Vagina (tissue), 2 donors: ENCODE results near the gene IHH.

Source experiments
- CTCF ChIP-seq, 3 experiments: fragments of 450-650 bp in 2 of 3; fragments of 200-600 bp in 1 of 3; sonication (generic) in 1 of 3; IDR thresholded peaks; one replicate each; pipeline ENCODE4 v1.5.1; 2017 to 2019; ENCODE audit warnings: antibody characterized with exemption in 3 of 3, mild to moderate bottlenecking in 2 of 3, moderate library complexity in 2 of 3
- POLR2A ChIP-seq, 2 donors: fragments of 450-650 bp; IDR thresholded peaks; one replicate each; pipeline ENCODE4 v1.6.1; 2017; ENCODE audit warnings: antibody characterized with exemption in 2 of 2, mild to moderate bottlenecking in 2 of 2, moderate library complexity in 2 of 2
- POLR2AphosphoS5 ChIP-seq, 2 donors: sonication (generic); formaldehyde crosslinking; IDR thresholded peaks; one replicate each; pipeline ENCODE4 v1.9.0; 2017; ENCODE audit warnings: antibody characterized with exemption in 2 of 2, mild to moderate bottlenecking in 2 of 2, low read depth in 1 of 2; ENCODE audit not compliant: insufficient read depth in 1 of 2

DNA sequence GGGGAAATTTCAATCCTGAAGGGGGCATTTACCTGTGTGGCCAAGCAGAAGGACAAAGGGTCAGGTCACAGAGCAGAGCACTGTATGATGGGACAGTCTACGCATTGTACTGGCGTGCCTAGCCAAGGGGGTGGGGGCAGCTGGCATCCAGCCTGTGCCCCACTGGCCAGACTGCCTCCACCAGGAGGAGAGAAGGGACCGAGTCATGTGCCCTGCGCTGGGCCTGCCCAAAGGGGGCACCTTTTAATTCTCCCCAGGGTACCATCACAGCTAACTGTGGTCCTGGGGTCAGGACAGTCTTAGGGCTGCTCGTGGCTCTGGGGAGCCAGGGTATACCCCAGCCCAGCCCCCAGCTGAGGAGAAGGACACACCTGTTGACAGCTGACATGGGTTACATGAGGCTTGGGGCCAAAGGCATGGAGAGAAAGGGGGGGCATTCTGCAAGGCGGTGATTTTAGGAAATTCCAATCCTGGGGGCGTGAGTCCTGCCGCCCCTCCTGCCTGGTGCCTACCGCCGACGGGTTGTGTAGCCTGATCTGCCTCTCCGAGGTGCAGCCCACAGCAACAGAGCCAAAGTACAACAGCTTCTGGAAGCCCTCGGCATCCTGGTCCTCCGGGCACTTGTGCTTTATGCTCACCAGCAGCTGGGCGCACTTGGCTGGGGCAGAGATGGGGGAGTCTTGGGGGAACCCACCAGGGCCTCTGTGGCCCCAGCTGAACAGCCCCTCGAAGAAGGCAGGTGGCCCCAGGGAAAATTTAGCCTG is 30.4 kb downstream of the IHH start:
- TF ChIP-seq CTCF (IDR thresholded peaks at IDR 0.05) (no peak), POLR2A (IDR thresholded peaks at IDR 0.05) (no peak), POLR2AphosphoS5 (IDR thresholded peaks at IDR 0.05; ENCODE audit: insufficient read depth in 1 of 2, low read depth in 1 of 2) (no peak)
